HG03025 (cell line): ENCODE results near the gene TOGARAM2.

Experiments used
- ATAC-seq: cut with Tn5 transposase; IDR thresholded peaks from one replicate; pipeline ENCODE4 v1.9.1; 2021; ENCODE audit warnings: mild to moderate bottlenecking, moderate library complexity; ENCODE audit not compliant: unreplicated experiment, low FRiP score

Gene TOGARAM2

GRCh38 chr2:28981016-28981441 lies at the start of gene TOGARAM2:
TOGARAM2 (plus strand) TSS chr2:28981298; CDS start chr2:28994835, 13,537 bp downstream.
- ATAC-seq, result no peak

- no peak for ATAC-seq
Observed at GRCh38 chr2:28934769-28935168, 46.3 kb upstream of the TOGARAM2 start.

GRCh38 chr2:28941008-28941407 lies 40.1 kb upstream of the TOGARAM2 start:
- no peak for ATAC-seq

- ATAC-seq, result no peak
Observed at GRCh38 chr2:28944535-28945248, 36.4 kb upstream of the TOGARAM2 start.

GRCh38 chr2:28948160-28948559 lies 32.9 kb upstream of the TOGARAM2 start:
- no peak for ATAC-seq

GRCh38 chr2:28949190-28949589 lies 31.9 kb upstream of the TOGARAM2 start:
- ATAC-seq, result no peak

- no peak for ATAC-seq
Observed at GRCh38 chr2:28949617-28950305, 31.3 kb upstream of the TOGARAM2 start.

GRCh38 chr2:28950941-28951630 lies 30.0 kb upstream of the TOGARAM2 start:
- no peak for ATAC-seq

GRCh38 chr2:28951910-28952835 lies 28.9 kb upstream of the TOGARAM2 start:
- ATAC-seq, result no peak

- ATAC-seq, result no peak
Observed at GRCh38 chr2:28952836-28953211, 28.3 kb upstream of the TOGARAM2 start.

- no peak for ATAC-seq
Observed at GRCh38 chr2:28955467-28955866, 25.6 kb upstream of the TOGARAM2 start.

GRCh38 chr2:28956415-28956826 lies 24.7 kb upstream of the TOGARAM2 start:
- ATAC-seq, result no peak

GRCh38 chr2:28956890-28957289 lies 24.2 kb upstream of the TOGARAM2 start:
- ATAC-seq, result no peak

- ATAC-seq, result no peak
Observed at GRCh38 chr2:28958689-28959088, 22.4 kb upstream of the TOGARAM2 start.

- ATAC-seq, result no peak
Observed at GRCh38 chr2:28960401-28960800, 20.7 kb upstream of the TOGARAM2 start.

GRCh38 chr2:28962505-28962904 lies 18.6 kb upstream of the TOGARAM2 start:
- ATAC-seq, result no peak

GRCh38 chr2:28970464-28971160 lies 10.5 kb upstream of the TOGARAM2 start:
- ATAC-seq, result no peak

GRCh38 chr2:28972778-28973335 lies 8.2 kb upstream of the TOGARAM2 start:
- ATAC-seq, result no peak

GRCh38 chr2:28974252-28974651 lies 6.8 kb upstream of the TOGARAM2 start:
- no peak for ATAC-seq
